Cardiac septum (tissue), 1 donor: ENCODE results near the gene PCTP. TPM values are rescaled to one million over a fixed set of nuclear protein-coding genes. Genes with fewer than 3 reads are reported as not detected.
A peak's percentile ranks its signal among the peaks of the same experiment; 100 is the strongest.

ENCODE experiments used
- DNase-seq: peaks from one replicate; pipeline ENCODE4 v3.0.0-alpha.2; 2020; ENCODE audit warnings: low spot score
- intact Hi-C: fragments of 100-400 bp; cut with DNase I; formaldehyde crosslinking; loops from one replicate; pipeline ENCODE4 v1.14.0; 2022
- total RNA-seq: library from RNA; stranded (reverse); fragmentation: NEBNext Ultra II Directional; extraction: Animal tissue kit (Norgen Biotek cat#: 25700); gene quantifications from one replicate; pipeline ENCODE4 v1.2.1, GENCODE V29; 2021
- donor health status: DM: no; HTN: no; CAD: no.

The PCTP gene
- total RNA-seq, 1 donor from 2014 or later = 13.2 TPM

GRCh38 chr17:55776271-55776670 is 25.4 kb downstream of the PCTP start:
- DNase-seq = no peak
- intact Hi-C loops = no loop called here

DNA sequence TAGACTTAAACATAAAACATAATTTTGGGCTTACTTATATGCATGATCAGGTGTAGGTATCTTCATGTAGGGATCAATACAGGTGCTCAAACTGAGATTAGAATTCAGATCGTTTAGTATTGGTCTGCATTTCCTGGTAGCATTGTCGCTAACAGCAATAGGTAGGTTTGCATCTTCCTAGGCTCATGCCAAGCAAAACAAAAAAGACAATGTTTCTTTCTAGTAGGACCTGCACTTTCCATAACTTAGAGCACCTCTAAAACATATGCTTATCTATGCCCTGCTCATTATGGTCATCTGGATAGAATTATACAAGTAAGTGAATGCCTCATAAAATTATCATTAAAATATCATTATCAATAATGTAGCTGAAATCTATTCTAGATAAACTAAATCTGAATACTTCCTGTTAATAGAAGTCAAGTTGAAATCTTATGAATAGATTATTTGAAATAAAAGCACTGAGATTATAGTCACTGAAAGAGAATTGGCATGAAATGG is 26.7 kb downstream of the PCTP start:
- intact Hi-C loops = no loop called here
- DNase-seq = no peak

GRCh38 chr17:55778389-55779118 is 27.7 kb downstream of the PCTP start:
- intact Hi-C loops = no loop called here
- DNase-seq = no peak

DNA sequence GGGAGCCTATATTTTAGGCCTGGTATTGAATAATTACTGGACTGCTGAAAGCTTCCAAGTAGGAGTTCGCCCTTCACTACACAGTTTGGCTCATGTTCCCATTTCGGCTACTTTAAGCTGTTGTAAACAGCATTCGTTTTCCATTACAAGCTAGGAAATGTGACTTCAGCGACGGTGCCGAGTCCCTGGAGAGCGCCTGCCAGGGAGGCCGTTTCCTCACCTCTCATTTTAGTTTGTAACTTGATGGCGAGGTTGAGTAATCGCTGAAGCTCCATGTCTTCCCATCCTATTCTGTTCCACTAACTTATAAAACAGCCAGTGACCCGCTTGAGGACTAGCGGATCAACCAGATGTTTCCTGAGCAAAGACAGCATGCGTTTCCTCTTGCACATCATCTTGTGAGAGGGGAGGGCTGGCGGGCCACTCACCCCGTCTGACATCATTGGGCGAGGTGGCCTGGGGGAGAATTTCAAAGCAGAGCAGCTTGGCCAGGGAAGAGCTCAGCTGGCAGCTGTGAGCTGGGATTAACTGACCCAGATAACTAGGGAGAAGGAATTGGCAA is 32.9 kb downstream of the PCTP start:
- intact Hi-C loops = no loop called here
- DNase-seq = peak; percentile 78

DNA sequence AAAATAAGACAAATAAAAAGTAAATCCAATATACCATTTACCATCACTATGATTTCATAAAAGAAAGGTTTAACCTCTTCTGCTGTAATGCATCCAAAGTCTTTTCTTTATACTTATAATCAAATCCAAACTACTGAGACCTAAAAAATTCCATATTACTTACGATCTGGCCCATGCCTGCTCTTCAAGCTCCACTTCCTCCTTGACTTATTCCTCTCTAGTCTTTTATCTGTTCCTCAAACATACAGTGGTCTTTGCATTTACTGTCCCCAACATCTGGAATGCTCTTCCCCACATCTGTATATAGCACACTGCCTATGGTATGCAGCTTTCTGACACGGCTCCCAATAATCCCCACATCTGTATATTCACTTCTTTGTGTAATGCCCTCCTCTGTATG is 33.8 kb downstream of the PCTP start:
- intact Hi-C loops = no loop called here
- DNase-seq = no peak

GRCh38 chr17:55785181-55785580 is 34.3 kb downstream of the PCTP start:
- DNase-seq = no peak
- intact Hi-C loops = no loop called here

DNA sequence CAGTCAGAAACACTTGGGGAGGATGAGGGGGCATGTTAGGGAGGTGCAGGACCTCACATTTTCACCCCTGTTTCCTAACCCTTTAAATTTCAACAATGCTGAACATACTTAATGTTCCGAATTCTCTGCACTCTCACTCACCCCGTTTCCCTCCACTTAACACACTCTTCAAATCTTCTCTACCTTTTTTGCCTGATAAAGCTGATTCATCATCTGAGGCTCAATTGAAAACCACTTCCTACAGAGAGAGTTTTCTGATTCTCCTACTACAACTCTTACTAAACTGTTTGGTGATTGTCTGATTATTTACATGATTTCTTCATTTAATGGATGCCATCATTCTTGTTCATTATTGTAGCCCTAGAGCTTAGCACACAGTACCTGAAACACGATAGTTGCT is 42.4 kb downstream of the PCTP start:
- DNase-seq = no peak
- intact Hi-C loops = no loop called here

GRCh38 chr17:55794725-55795482 is 44.1 kb downstream of the PCTP start:
- DNase-seq = no peak
- intact Hi-C loops = no loop called here

DNA sequence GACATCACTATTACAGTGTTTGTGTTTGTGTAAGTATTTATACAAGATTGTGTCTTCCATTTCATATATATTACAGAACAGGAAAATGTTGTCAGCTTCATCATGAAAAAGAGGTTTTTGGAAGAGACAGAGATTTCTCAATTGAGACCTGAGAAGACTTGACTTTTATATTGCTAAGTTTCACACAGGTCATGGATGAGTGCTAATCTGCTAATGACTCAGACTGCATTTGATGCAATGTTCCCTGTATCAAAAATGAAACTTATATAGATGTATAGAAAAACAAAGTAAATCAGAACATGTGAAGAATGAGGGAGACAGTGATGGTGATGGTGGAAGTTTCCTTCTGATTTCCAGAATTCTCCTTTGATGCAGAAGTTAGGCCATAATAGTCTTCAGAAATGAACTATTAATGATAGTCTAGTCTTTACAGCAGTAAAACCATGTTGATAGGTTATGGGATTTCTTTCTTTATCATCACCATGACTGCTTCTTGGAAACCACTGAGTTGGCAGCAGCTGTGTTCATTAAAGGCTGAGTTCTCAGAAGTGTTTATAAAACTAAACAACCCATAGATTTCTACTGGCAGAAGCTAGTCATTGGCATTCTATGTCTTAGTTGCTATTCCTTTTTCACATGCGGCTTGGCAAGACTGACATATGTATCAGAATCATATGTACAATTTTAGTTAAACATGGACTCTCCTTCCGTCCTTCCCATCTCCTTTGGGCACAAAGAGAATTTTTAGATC is 56.1 kb downstream of the PCTP start:
- DNase-seq = no peak
- intact Hi-C loops = no loop called here

DNA sequence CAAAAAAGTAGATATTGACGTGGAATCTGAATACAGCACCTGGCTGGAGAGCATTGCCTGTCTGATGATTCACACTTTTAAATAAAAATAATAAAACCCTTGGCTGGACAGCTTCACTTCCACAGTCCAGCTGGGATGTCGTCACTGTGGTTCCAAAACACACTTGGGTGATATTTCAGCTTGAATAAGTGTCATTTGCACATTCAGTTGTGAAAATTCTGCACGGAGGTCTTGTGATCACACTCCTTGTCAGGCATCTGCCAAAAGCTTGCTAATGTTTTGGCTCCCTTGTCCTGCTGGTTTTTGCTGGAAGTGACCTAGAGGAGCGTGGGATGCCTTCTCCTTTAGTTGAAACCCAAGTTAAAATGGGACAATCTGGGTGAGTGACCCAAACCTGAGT is 60.7 kb downstream of the PCTP start:
- intact Hi-C loops = no loop called here
- no peak for DNase-seq

- intact Hi-C loops = no loop called here
- DNase-seq = no peak
These were observed 61.5 kb downstream of the PCTP start for GRCh38 chr17:55812323-55812722.

DNA sequence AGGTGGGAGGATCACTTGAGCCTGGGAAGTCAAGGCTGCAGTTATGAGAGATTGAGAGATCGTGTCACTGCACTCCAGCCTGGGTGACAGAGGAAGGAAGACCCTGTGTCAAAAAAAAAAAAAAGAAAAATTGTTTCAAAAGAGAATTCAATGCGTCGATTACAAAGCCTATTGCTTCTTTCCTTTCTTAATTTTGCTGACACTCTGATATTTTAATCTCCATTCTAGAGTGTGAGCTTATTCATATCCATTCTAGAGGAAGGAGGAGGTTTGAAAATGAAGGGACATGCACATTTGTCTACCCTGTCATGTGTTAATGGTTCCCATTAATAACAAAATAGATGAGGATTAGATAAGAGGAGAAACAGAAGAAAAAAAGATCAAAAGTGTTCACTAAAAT is 63.1 kb downstream of the PCTP start:
- no peak for DNase-seq
- intact Hi-C loops = no loop called here

- intact Hi-C loops = no loop called here
- peak; percentile 75 for DNase-seq
These were observed 63.5 kb downstream of the PCTP start for GRCh38 chr17:55814377-55814776.

GRCh38 chr17:55816532-55817396 is 65.9 kb downstream of the PCTP start:
- no peak for DNase-seq
- intact Hi-C loops = no loop called here

DNA sequence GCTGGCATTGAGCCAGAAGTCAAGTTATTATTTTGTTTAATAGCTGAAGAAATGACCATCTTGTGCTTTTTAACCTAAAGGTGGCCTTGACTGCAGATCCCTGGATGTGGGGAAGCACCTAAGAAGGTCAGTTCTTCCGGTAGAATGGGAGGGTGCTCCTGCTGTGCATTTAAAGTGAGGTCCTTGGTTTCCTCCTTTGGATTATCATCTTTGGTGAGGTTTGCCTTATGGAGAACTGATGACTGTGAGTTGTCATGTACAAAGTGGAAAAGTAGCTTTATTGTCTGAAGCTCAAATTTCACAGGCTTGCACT is 66.5 kb downstream of the PCTP start:
- intact Hi-C loops = no loop called here
- no peak for DNase-seq

DNA sequence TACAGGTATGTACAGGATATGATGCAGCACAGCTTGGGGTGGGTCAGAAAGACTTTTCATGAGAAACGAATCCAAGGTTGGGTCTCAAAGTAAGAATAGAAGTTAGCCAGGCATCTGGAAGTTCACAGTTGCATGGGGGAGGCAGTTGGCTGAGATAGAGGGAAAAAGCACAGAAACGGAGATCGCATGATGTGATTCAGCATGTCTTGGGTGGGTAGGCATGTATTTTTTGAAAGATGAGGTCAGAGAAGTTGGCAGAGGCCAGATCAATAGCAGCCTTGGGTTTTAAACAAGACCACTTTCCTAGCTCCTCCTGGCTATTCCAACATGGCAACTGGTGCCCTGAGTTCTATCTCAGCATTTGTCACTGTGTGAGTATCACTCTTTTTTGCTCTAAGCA is 67.2 kb downstream of the PCTP start:
- intact Hi-C loops = no loop called here
- DNase-seq = no peak

DNA sequence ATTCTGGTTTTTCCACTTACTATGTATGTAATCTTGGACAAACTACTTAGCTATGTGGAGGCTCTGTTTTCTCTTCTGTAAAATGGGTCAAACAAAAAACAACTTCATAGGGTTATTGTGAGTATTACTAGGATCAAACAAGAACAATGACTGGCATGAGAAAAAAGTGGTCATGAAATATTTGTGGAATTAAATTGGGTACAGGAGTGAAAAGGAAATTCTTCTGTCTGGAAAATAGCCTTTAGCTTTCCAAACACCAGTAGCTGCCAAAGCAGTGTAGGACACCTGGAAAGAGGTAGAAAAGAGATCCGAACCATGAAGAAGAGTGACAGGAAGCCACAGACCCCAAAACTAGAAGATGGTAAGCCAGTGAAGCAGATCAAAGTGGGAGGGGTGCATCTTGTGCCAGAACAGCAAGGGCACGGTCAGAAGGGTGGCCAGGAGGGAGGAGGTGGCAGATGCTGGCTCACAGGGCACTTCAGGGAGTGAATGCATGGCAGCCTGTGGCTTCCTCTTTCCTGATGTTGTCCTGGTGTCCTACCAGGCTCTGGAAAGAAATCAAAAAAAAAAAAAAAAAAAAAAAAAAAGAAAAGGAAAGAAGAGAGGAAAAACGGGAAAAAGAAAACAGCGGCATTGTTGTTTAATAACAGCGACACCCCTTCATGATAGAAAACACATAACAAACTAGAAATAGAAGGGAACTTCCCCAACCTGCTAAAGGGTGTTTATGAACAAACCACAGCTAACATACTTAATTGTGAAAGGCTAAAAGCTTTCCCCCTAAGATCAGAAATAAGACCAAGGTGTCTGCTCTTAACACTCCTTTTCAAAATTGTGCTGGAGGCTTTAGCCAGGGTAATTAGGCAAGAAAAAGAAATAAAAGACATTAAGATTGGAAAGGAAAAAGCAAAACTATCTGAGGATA is 67.9 kb downstream of the PCTP start:
- DNase-seq = no peak
- intact Hi-C loops = no loop called here

DNA sequence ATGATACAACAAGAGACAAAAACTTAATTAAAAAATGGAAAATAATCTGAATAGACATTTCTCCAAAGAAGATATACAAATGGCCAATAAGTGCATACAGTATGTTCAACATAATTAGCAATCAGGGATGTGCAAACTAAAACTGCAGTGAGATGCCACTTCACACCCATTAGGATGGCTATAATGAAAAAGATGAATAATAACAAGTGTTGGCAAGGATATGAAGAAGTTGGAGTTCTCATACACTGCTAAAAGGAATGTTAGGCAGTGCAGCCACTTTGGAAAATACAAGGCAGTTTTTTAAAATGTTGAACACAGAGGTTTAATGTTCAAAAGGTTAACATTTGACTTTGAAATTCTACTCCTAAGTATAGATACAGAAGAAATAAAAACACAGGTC is 69.8 kb downstream of the PCTP start:
- intact Hi-C loops = loop anchor here (5.0 kb wide), 1 partner anchor 293 kb away; no protein-coding TSS in a partner anchor
- no peak for DNase-seq
